CD14-positive monocyte (primary cell): ENCODE results near the gene OR8G1. TPM values are rescaled to one million over a fixed set of nuclear protein-coding genes. Genes with fewer than 3 reads are reported as not detected.
A peak's percentile ranks its signal among the peaks of the same experiment; 100 is the strongest.

ENCODE experiments used
- DNase-seq, 3 donors: peaks; one replicate each; pipeline ENCODE4 v3.0.0-alpha.2; 2011 to 2022
- H2AFZ ChIP-seq: 2 replicates; pipeline ENCODE4 v1.6.0; 2012; ENCODE audit warnings: mild to moderate bottlenecking, low read depth, low read length, inconsistent platforms; ENCODE audit not compliant: insufficient read depth, poor library complexity, severe bottlenecking
- H3K27ac ChIP-seq, 2 donors: 1 replicate in 1 of 2; 2 replicates in 1 of 2; pipeline ENCODE4 v1.5.1; 2012 to 2013; ENCODE audit warnings: low read length in 2 of 2, control low read depth in 1 of 2, inconsistent platforms in 1 of 2, low read depth in 1 of 2, mild to moderate bottlenecking in 1 of 2
- H3K27me3 ChIP-seq, 2 donors: one replicate each; pipeline versions ENCODE4 v1.6.0 to v1.6.1; 2011 to 2013; ENCODE audit warnings: low read length in 2 of 2; ENCODE audit not compliant: control insufficient read depth in 2 of 2, insufficient read depth in 2 of 2
- H3K36me3 ChIP-seq, 2 donors: replicated peaks in 1 of 2; 1 replicate in 1 of 2; 2 replicates in 1 of 2; pipeline versions ENCODE4 v1.5.1 to v1.6.1; 2012 to 2013; ENCODE audit warnings: low read length in 2 of 2, control low read depth in 1 of 2, inconsistent platforms in 1 of 2, mild to moderate bottlenecking in 1 of 2; ENCODE audit not compliant: insufficient read depth in 2 of 2, control insufficient read depth in 1 of 2
- H3K4me1 ChIP-seq, 2 donors: 1 replicate in 1 of 2; 2 replicates in 1 of 2; pipeline versions ENCODE4 v1.5.1 to v1.6.1; 2012 to 2013; ENCODE audit warnings: low read length in 2 of 2, control low read depth in 1 of 2, inconsistent platforms in 1 of 2, mild to moderate bottlenecking in 1 of 2, moderate library complexity in 1 of 2; ENCODE audit not compliant: insufficient read depth in 2 of 2, control insufficient read depth in 1 of 2
- H3K4me2 ChIP-seq: replicated peaks from 2 replicates; pipeline ENCODE3; 2012; ENCODE audit warnings: low read length, moderate library complexity, mild to moderate bottlenecking; ENCODE audit not compliant: poor library complexity, severe bottlenecking; ENCODE audit errors: extremely low read depth
- H3K4me3 ChIP-seq, 3 experiments: fragments of 200-600 bp in 1 of 3; sonication (generic) in 1 of 3; replicated peaks in 1 of 3; 1 replicate in 2 of 3; 2 replicates in 1 of 3; pipeline ENCODE4 v1.5.1; 2011 to 2013; ENCODE audit warnings: low read length in 3 of 3, mild to moderate bottlenecking in 3 of 3, control low read depth in 2 of 3, low read depth in 2 of 3, inconsistent platforms in 1 of 3, moderate library complexity in 1 of 3
- H3K79me2 ChIP-seq: 2 replicates; pipeline ENCODE4 v1.6.0; 2012; ENCODE audit warnings: mild to moderate bottlenecking, control low read depth, inconsistent platforms, low read length, moderate library complexity; ENCODE audit not compliant: insufficient read depth
- H3K9ac ChIP-seq: 2 replicates; pipeline ENCODE4 v1.6.0; 2017; ENCODE audit warnings: low read length, mild to moderate bottlenecking; ENCODE audit not compliant: insufficient read depth, poor library complexity, severe bottlenecking
- H3K9me3 ChIP-seq, 2 donors: replicated peaks in 1 of 2; 1 replicate in 1 of 2; 2 replicates in 1 of 2; pipeline versions ENCODE4 v1.5.1 to v1.6.1; 2012 to 2013; ENCODE audit warnings: low read length in 2 of 2, control low read depth in 1 of 2; ENCODE audit not compliant: control insufficient read depth in 1 of 2, insufficient read depth in 1 of 2
- H4K20me1 ChIP-seq: 2 replicates; pipeline ENCODE4 v1.6.0; 2012; ENCODE audit warnings: mild to moderate bottlenecking, low read length, control low read depth, moderate library complexity; ENCODE audit not compliant: insufficient read depth
- H3K27ac Mint-ChIP-seq, 7 donors: one replicate each; pipeline ENCODE4 v1.8.0; 2020; ENCODE audit warnings: mild to moderate bottlenecking in 7 of 7, mixed read lengths in 7 of 7, moderate library complexity in 6 of 7, inconsistent platforms in 2 of 7
- H3K27me3 Mint-ChIP-seq, 3 donors: one replicate each; pipeline ENCODE4 v1.8.0; 2021 to 2022; ENCODE audit warnings: low read depth in 3 of 3, mild to moderate bottlenecking in 3 of 3, mixed read lengths in 3 of 3, moderate library complexity in 3 of 3, inconsistent platforms in 1 of 3
- H3K36me3 Mint-ChIP-seq, 2 donors: one replicate each; pipeline ENCODE4 v1.8.0; 2020; ENCODE audit warnings: mixed read lengths in 2 of 2, inconsistent platforms in 1 of 2, mild to moderate bottlenecking in 1 of 2
- H3K4me1 Mint-ChIP-seq: one replicate; pipeline ENCODE4 v1.8.0; 2020; ENCODE audit warnings: mild to moderate bottlenecking, mixed read lengths
- H3K4me3 Mint-ChIP-seq, 2 donors: one replicate each; pipeline ENCODE4 v1.8.0; 2020; ENCODE audit warnings: mild to moderate bottlenecking in 2 of 2, mixed read lengths in 2 of 2, moderate library complexity in 1 of 2
- H3K9me3 Mint-ChIP-seq, 7 donors: one replicate each; pipeline ENCODE4 v1.8.0; 2020 to 2022; ENCODE audit warnings: mixed read lengths in 7 of 7, mild to moderate bottlenecking in 6 of 7, moderate library complexity in 6 of 7, inconsistent platforms in 2 of 7
- WGBS: methylation state at CpG from one replicate; pipeline ENCODE4 v1.1.5; 2013; ENCODE audit warnings: missing lambda C conversion rate; ENCODE audit not compliant: insufficient coverage; 5-methylcytosine and 5-hydroxymethylcytosine counted together
- intact Hi-C, 2 donors: fragments of 100-400 bp; cut with micrococcal nuclease; formaldehyde crosslinking; loops; one replicate each; pipeline versions ENCODE4 v1.15.0 to v1.15.1; 2023
- polyA plus RNA-seq, 3 donors: library from polyadenylated mRNA; depleted of rRNA in 1 of 3; unstranded in 2 of 3; stranded (reverse) in 1 of 3; fragments of 300-500 nt in 2 of 3; fragments of >200 nt in 1 of 3; fragmentation: Illumina TruSeq in 2 of 3; gene quantifications; 1 replicate in 2 of 3; 2 replicates in 1 of 3; pipeline ENCODE4 v1.2.3, GENCODE V29; 2012 to 2021
- TF ChIP-seq, protein P1 (sequence below): fragments of 200-600 bp; IDR thresholded peaks from one replicate; pipeline ENCODE4 v1.8.0; 2022; ENCODE audit warnings: antibody characterized with exemption, mild to moderate bottlenecking

The OR8G1 gene
- polyA plus RNA-seq, 3 donors, result not detected

DNA sequence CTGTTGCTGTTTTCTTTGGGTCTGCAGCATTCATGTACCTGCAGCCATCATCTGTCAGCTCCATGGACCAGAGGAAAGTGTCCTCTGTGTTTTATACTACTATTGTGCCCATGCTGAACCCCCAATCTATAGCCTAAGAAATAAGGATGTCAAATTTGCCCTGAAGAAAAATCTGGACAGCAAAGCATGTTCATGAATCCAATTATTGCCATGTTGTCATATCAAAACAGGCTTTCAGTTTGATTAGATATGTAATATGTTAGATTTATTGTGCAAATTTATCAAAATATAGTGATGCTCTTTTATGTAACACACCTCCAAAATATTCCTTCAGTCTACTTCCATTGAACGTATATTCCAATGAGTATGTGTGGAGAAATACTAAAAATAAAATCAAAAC is 15.4 kb upstream of the OR8G1 start:
- no peaks in the 10 kb centered on the region for H3K27me3 ChIP-seq

DNA sequence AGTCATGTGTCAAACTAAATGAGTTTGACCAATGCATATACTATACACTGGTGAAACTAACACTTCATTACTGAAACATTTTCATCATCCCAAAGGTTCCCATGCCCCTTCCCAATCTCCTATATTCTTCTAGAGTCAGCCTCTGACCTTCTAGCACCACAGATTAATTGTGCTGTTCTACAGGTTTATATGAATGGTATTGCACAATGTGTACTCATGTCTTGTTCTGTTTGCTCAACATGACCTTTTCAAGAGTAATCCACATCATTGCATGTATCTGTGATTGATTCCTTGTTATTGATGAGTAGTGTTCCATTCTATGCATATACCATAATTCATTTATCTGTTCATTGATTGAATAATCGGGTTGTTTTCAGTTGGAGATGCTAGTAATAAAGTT is 7.5 kb upstream of the OR8G1 start:
- Histone ChIP-seq H3K4me3 (no peak overlapping the region), H3K4me1 (no peaks in the 10 kb centered on the region), H3K27me3 (no peaks in the 10 kb centered on the region), H3K36me3 (no peaks in the 10 kb centered on the region), H3K9ac (no peak overlapping the region), H2AFZ (no peak overlapping the region), H4K20me1 (no peaks in the 10 kb centered on the region), H3K27ac (no peak overlapping the region), H3K79me2 (no peaks in the 10 kb centered on the region), H3K4me2 (no peak overlapping the region), H3K9me3 (no peaks in the 10 kb centered on the region)
- WGBS, result no CpG with 5 or more reads among the region's 1 CpG
- Mint-ChIP-seq H3K27ac (no peak overlapping the region), H3K9me3 (peaks cover 0 to 3% (median 3%) of the 10 kb centered on the region in 7 donors), H3K4me3 (no peak overlapping the region), H3K36me3 (no peaks in the 10 kb centered on the region), H3K27me3 (peaks cover 0 to 2% (median 0%) of the 10 kb centered on the region in 3 donors), H3K4me1 (peaks cover 2% of the 10 kb centered on the region)
- TF ChIP-seq, protein P1, sequence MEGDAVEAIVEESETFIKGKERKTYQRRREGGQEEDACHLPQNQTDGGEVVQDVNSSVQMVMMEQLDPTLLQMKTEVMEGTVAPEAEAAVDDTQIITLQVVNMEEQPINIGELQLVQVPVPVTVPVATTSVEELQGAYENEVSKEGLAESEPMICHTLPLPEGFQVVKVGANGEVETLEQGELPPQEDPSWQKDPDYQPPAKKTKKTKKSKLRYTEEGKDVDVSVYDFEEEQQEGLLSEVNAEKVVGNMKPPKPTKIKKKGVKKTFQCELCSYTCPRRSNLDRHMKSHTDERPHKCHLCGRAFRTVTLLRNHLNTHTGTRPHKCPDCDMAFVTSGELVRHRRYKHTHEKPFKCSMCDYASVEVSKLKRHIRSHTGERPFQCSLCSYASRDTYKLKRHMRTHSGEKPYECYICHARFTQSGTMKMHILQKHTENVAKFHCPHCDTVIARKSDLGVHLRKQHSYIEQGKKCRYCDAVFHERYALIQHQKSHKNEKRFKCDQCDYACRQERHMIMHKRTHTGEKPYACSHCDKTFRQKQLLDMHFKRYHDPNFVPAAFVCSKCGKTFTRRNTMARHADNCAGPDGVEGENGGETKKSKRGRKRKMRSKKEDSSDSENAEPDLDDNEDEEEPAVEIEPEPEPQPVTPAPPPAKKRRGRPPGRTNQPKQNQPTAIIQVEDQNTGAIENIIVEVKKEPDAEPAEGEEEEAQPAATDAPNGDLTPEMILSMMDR, result no peak
- intact Hi-C loops, result no loop called here
- no peak for DNase-seq

More for the DNA sequence above, 15.4 kb upstream of the OR8G1 start:
- Histone ChIP-seq H2AFZ (no peak overlapping the region), H3K4me3 (no peak overlapping the region), H3K27ac (peak overlapping the region in 1 of 2 donors; percentile 84), H3K9ac (no peak overlapping the region), H3K79me2 (no peaks in the 10 kb centered on the region), H3K9me3 (no peaks in the 10 kb centered on the region), H4K20me1 (no peaks in the 10 kb centered on the region), H3K4me2 (no peak overlapping the region), H3K4me1 (peaks cover 4 to 10% of the 10 kb centered on the region in 2 donors), H3K36me3 (no peaks in the 10 kb centered on the region)
- Mint-ChIP-seq H3K27me3 (peaks cover 0 to 2% (median 0%) of the 10 kb centered on the region in 3 donors), H3K4me1 (peaks cover 13% of the 10 kb centered on the region), H3K9me3 (peaks cover 0 to 4% (median 0%) of the 10 kb centered on the region in 7 donors), H3K36me3 (no peaks in the 10 kb centered on the region), H3K27ac (peak overlapping the region; percentile 84 to 98 (median 94)), H3K4me3 (no peak overlapping the region)
- TF ChIP-seq, protein P1, result no peak
- DNase-seq, result no peak
- intact Hi-C loops, result no loop called here
- WGBS, result no CpG with 5 or more reads among the region's 1 CpG
